ENCODE results near the gene IL25.

IL25 gene

DNA sequence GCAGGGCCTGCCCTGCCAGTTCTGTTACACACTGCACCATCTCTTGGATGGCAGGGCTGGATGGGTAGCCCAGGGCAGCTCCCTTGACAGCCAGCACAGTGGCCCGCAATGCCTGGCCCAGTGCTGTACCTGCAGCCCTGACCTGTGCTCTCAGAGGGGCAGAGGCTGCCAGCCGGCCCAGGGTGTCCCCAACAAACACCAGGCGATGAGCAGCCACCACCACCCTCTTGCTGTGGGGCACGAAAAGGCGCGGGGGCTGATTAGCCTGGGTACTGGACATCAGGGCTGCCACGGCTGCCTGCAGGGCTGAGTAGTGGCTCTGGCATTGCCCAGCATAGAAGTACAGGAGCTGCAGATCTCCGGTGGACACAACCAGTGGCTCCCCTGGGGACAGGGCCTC lies 15.3 kb upstream of the IL25 start:
- Histone ChIP-seq H3K27me3 (replicated peaks; ENCODE audit: control insufficient read depth, insufficient read depth, low read length) (peaks cover 7% of the 10 kb centered on the region), H3K36me3 (ENCODE audit: control insufficient read depth, insufficient read depth, low read length) (no peaks in the 10 kb centered on the region), H3K4me3 (replicated peaks; ENCODE audit: low read depth, low read length) (no peak overlapping the region)
- TF ChIP-seq, protein P1, sequence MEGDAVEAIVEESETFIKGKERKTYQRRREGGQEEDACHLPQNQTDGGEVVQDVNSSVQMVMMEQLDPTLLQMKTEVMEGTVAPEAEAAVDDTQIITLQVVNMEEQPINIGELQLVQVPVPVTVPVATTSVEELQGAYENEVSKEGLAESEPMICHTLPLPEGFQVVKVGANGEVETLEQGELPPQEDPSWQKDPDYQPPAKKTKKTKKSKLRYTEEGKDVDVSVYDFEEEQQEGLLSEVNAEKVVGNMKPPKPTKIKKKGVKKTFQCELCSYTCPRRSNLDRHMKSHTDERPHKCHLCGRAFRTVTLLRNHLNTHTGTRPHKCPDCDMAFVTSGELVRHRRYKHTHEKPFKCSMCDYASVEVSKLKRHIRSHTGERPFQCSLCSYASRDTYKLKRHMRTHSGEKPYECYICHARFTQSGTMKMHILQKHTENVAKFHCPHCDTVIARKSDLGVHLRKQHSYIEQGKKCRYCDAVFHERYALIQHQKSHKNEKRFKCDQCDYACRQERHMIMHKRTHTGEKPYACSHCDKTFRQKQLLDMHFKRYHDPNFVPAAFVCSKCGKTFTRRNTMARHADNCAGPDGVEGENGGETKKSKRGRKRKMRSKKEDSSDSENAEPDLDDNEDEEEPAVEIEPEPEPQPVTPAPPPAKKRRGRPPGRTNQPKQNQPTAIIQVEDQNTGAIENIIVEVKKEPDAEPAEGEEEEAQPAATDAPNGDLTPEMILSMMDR (IDR thresholded peaks at IDR 0.05; ENCODE audit: insufficient read depth, low read length, poor library complexity, severe bottlenecking), result no peak
- no peak for DNase-seq (ENCODE audit: extremely low read depth, insufficient read length)

- H3K36me3 ChIP-seq (ENCODE audit: control insufficient read depth, insufficient read depth, low read length), result no peaks in the 10 kb centered on the region
- no peak overlapping the region for H3K4me3 ChIP-seq (replicated peaks; ENCODE audit: low read depth, low read length)
- DNase-seq (ENCODE audit: extremely low read depth, insufficient read length), result no peak
- H3K27me3 ChIP-seq (replicated peaks; ENCODE audit: control insufficient read depth, insufficient read depth, low read length), result peaks cover 7% of the 10 kb centered on the region
- TF ChIP-seq, protein P1 (IDR thresholded peaks at IDR 0.05; ENCODE audit: insufficient read depth, low read length, poor library complexity, severe bottlenecking), result no peak
Measured at GRCh38 chr14:23358042-23358441, 14.6 kb upstream of the IL25 start.

DNA sequence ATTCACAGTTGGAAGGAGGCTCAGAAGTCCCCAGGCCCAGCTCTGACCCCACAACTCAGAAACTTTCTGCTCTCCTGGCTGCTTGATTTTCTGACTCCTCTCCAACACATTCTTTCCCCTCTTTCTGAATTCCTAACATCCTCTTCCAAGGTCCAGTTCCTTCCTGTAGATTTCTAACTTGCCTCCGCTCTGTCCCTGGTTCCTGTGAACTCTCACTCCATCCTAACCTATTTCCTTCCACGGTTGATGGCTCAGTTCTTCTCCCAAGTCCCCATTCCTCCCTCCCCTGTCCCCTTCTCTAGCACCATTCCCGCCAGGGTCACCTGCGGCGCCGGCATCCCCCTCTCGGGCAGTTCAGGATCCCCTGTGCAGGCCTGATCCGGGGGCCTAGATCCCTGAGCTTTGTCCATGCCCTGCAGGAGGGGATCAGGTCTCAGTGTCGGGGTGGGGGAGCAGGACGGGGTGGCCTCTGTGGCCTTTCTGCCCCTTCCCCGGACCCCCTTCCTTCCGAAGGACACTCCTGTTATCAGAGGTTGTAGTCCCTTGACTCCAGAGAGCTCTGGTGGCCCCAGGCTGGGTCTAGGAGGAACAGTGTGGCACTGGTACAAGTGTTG lies 13.9 kb upstream of the IL25 start:
- Histone ChIP-seq H3K4me3 (replicated peaks; ENCODE audit: low read depth, low read length) (no peak overlapping the region), H3K36me3 (ENCODE audit: control insufficient read depth, insufficient read depth, low read length) (no peaks in the 10 kb centered on the region), H3K27me3 (replicated peaks; ENCODE audit: control insufficient read depth, insufficient read depth, low read length) (peaks cover 2% of the 10 kb centered on the region)
- DNase-seq (ENCODE audit: extremely low read depth, insufficient read length), result no peak
- TF ChIP-seq, protein P1 (IDR thresholded peaks at IDR 0.05; ENCODE audit: insufficient read depth, low read length, poor library complexity, severe bottlenecking), result no peak

- DNase-seq (ENCODE audit: extremely low read depth, insufficient read length), result no peak
- Histone ChIP-seq H3K4me3 (replicated peaks; ENCODE audit: low read depth, low read length) (no peak overlapping the region), H3K36me3 (ENCODE audit: control insufficient read depth, insufficient read depth, low read length) (no peaks in the 10 kb centered on the region), H3K27me3 (replicated peaks; ENCODE audit: control insufficient read depth, insufficient read depth, low read length) (peaks cover 2% of the 10 kb centered on the region; the same call in 1 of the 2 replicates)
- TF ChIP-seq, protein P1 (IDR thresholded peaks at IDR 0.05; ENCODE audit: insufficient read depth, low read length, poor library complexity, severe bottlenecking), result no peak
Measured at GRCh38 chr14:23359167-23359626, 13.4 kb upstream of the IL25 start.

- no peaks in the 10 kb centered on the region for H3K36me3 ChIP-seq (ENCODE audit: control insufficient read depth, insufficient read depth, low read length)
- TF ChIP-seq, protein P1 (IDR thresholded peaks at IDR 0.05; ENCODE audit: insufficient read depth, low read length, poor library complexity, severe bottlenecking), result no peak
- DNase-seq (ENCODE audit: extremely low read depth, insufficient read length), result no peak
- H3K4me3 ChIP-seq (replicated peaks; ENCODE audit: low read depth, low read length), result no peak overlapping the region
- no peaks in the 10 kb centered on the region; the same call in 1 of the 2 replicates for H3K27me3 ChIP-seq (replicated peaks; ENCODE audit: control insufficient read depth, insufficient read depth, low read length)
Measured at GRCh38 chr14:23359722-23360447, 12.7 kb upstream of the IL25 start.

All from GM06990 (cell line).